Epithelial cell of proximal tubule (primary cell): ENCODE data around the gene ARPC3. TPM values are rescaled to one million over a fixed set of nuclear protein-coding genes. Genes with fewer than 3 reads are reported as not detected.
"Not testable (repeated sequence)": the region's sequence is repeated elsewhere in the genome, so short reads cannot be mapped to it uniquely, and the experiment has no call there.

Experiments used
- DNase-seq: peaks from one replicate; pipeline ENCODE4 v3.0.0-alpha.2; 2011; ENCODE audit warnings: low read depth
- H3K4me3 ChIP-seq: 2 replicates; pipeline ENCODE4 v1.5.1; 2011; ENCODE audit warnings: low read depth, mild to moderate bottlenecking, low read length
- total RNA-seq: library from RNA; depleted of rRNA; stranded (reverse); fragments of >200 nt; gene quantifications from 2 replicates; pipeline ENCODE4 v1.2.3, GENCODE V29; 2015
- TF ChIP-seq, protein P1 (sequence below): conservative IDR thresholded peaks from 2 replicates; pipeline ENCODE4 v1.5.1; 2012; ENCODE audit warnings: low read depth, mild to moderate bottlenecking, low read length

ARPC3 gene
- total RNA-seq, 1 donor from 2014 or later = 1,336 TPM

DNA sequence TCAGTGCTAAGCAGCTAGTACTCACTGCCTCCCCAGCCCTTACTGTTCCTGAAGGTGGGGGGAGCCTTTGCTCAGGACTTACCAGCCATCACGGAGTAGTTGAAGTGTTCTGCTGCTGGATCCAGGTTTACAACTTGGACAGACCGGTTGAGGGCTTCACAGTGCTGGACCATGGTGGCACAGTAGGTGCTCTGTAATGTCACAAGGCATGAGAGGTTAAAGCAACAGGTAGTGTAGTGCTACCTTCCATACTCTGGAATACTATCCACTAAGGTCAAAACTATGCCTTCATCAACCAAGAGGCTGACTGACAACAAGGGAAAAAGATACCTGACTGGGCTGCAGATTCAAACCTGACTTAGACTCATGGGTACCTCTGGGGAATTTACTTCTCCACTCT lies 14.9 kb upstream of the ARPC3 start:
- TF ChIP-seq, protein P1, sequence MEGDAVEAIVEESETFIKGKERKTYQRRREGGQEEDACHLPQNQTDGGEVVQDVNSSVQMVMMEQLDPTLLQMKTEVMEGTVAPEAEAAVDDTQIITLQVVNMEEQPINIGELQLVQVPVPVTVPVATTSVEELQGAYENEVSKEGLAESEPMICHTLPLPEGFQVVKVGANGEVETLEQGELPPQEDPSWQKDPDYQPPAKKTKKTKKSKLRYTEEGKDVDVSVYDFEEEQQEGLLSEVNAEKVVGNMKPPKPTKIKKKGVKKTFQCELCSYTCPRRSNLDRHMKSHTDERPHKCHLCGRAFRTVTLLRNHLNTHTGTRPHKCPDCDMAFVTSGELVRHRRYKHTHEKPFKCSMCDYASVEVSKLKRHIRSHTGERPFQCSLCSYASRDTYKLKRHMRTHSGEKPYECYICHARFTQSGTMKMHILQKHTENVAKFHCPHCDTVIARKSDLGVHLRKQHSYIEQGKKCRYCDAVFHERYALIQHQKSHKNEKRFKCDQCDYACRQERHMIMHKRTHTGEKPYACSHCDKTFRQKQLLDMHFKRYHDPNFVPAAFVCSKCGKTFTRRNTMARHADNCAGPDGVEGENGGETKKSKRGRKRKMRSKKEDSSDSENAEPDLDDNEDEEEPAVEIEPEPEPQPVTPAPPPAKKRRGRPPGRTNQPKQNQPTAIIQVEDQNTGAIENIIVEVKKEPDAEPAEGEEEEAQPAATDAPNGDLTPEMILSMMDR = no peak
- DNase-seq = no peak

DNA sequence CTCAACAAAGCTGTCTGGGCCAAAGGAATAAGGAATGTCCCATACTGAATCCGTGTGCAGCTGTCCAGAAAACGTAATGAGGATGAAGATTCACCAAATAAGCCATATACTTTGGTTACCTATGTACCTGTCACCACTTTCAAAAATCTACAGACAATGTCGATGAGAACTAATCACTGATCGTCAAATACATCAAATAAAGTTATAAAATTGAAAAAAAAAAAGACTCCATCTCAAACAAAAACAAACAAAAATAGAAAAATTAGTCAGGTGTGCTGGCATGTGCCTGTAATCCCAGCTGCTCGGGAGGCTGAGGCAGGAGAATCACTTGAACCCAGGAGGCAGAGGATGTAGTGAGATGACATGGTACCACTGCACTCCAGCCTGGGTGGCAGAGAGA lies 11.1 kb upstream of the ARPC3 start:
- not testable (repeated sequence) for H3K4me3 ChIP-seq

More for the DNA sequence above, 14.9 kb upstream of the ARPC3 start:
- no peak overlapping the region for H3K4me3 ChIP-seq

DNA sequence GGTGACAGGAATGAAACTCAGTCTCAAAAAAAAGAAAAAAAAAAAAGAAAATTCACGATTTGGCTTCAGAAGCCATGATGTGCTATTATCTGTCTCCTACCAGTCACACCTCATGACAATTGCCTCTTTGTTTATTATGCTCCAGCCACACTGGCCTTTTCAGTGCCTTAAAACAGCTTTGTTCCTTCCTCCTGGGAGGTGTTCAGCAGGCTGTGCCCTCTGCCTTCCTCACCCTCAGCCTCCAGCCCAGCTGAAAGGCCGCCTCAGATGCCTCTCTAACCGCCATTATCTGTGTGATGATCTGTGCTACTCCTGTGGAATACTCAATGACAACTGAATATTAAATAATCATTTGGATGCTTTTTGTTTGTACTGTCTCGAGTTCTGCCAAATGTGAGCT lies 8.6 kb upstream of the ARPC3 start:
- no peak for DNase-seq
- TF ChIP-seq, protein P1 = no peak
- H3K4me3 ChIP-seq = no peak overlapping the region

More for the DNA sequence above, 11.1 kb upstream of the ARPC3 start:
- not testable (repeated sequence) for DNase-seq

DNA sequence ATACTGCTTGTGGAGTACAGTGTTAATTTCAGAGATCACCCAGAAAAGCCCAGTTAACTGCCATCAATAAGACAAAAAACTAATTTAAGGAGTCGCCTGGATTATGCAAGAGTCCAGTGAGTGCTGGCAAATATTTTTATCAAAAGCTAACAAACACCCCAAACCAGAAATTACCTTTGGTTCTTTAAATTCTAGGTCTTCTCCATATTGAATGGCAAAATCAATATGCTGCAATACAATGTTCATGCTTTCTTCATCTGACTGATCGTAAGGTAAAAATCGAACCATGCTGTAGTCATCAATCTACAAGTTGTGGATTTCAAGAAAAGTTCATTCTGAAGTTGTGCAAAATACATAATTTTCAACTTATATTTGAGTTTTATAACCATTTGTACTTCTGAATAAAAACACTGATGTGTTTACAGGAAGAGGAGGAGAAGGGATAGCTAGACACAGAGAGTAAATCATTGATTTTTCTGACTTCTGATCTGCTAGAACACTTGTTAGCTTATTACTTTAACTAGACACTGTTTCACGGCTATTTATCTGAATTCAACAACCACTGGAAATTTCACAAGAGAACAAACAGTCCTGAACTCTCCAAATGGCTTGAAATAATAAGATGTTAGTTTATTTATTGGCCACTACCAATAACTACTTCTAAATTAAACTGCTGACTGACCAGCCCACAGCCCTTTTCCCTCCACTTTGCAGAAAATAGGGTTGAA lies 3.6 kb upstream of the ARPC3 start:
- TF ChIP-seq, protein P1 = no peak
- H3K4me3 ChIP-seq = no peak overlapping the region
- no peak for DNase-seq

DNA sequence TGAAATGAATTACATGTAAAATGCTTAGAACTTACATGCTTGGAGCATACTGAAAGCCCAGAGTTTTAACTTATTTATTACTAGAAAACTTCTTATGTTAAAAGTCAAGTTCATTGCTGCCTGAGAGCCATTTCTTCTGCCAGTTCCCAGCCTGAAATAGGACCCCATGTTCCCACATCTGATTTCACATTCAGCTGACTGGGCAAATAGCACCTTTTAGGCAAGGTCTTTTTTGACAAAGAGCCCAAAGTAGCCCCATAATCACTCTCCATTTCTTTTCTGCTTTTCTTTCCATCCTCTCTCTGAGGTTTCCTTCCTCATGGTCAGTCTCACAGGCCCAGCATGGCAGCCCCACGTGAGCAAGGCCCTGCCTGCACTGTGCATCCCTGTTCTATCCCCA lies 1.1 kb upstream of the ARPC3 start:
- TF ChIP-seq, protein P1 = no peak
- no peak overlapping the region for H3K4me3 ChIP-seq
- DNase-seq = no peak

DNA sequence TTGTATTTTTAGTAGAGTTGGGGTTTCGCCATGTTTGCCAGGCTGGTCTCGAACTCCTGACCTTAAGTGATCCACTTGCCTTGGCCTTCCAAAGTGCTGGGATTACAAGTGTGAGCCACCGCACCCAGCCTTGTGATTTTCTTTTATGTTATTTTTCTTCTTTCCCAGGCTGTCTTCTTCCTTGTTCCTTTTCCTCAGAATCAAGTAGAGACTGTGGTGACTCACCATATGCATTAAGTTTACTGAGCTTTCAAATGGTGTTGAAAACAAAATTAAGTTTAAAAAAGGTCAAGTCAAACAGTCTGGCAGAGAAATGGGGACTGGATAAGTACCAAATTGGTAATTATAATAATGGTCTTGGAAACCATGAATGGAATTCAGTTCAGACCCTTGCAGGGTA lies 5.7 kb downstream of the ARPC3 start:
- DNase-seq = no peak
- TF ChIP-seq, protein P1 = no peak
- no peak overlapping the region for H3K4me3 ChIP-seq

DNA sequence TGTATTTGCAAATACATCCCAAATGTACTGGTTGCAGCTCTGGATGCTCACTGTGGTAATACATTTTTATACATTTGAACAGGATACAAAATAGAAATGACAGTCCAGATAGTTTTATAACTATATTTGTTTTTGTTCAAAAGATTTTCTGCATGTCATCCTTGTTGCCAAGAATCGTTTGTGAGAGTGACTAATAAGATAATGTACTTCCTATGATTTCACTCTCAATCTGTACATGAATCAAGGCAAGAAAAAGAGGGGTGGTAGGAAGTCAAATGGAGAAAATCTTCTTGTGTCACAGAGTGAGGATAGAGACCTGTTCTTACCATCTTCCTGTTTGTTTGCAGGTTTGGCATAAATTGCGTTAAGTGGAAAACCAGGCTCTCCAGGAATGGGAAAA lies 13.9 kb downstream of the ARPC3 start:
- no peak for DNase-seq
- TF ChIP-seq, protein P1 = no peak
- H3K4me3 ChIP-seq = no peak overlapping the region
